Measurements from ENCODE around the gene USB1. TPM values are rescaled to one million over a fixed set of nuclear protein-coding genes. Genes with fewer than 3 reads are reported as not detected.
"Not testable (repeated sequence)": the region's sequence is repeated elsewhere in the genome, so short reads cannot be mapped to it uniquely, and the experiment has no call there.

The USB1 gene
- total and polyA plus RNA-seq, 2 experiments from 2014 or later = 79.6 to 118 TPM

GRCh38 chr16:57977418-57978069 is 23.7 kb upstream of the USB1 start:
- no peaks in the 10 kb centered on the region for H3K36me3 Mint-ChIP-seq (ENCODE audit: low read depth)

DNA sequence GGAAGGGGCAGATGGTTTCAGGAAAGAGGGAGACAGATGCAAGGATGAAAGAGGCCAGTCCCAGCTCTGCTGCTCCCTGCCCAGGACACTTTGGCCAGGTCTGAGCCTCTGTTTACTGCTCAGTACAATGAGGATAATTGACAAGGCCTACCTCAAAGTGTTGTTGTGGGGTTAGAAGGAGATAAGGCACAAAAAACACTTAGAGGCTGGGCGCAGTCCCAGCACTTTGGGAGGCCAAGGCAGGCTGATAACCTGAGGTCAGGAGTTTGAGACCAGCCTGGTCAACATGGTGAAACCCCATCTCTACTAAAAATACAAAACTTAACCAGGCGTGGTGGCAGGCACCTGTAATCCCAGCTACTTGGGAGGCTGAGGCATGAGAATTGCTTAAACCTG is 23.1 kb upstream of the USB1 start:
- H4K20me1 ChIP-seq (replicated peaks; ENCODE audit: insufficient read depth); H3K27me3 Mint-ChIP-seq (ENCODE audit: insufficient read depth, low read depth, poor library complexity); DNase-seq (ENCODE audit: low spot score); H3K36me3 ChIP-seq (ENCODE audit: insufficient read depth); H3K36me3 Mint-ChIP-seq (ENCODE audit: low read depth); H3K9me3 Mint-ChIP-seq; H3K4me2 ChIP-seq; H2AFZ ChIP-seq; H3F3A ChIP-seq (replicated peaks; ENCODE audit: low read depth); H3K4me1 Mint-ChIP-seq; H3K27ac ChIP-seq (ENCODE audit: low read depth); ATAC-seq; H3K4me1 ChIP-seq (ENCODE audit: insufficient read depth); H3K4me3 ChIP-seq; H3K79me2 ChIP-seq (replicated peaks; ENCODE audit: insufficient read depth); H3K27me3 ChIP-seq (ENCODE audit: insufficient read depth); H3K9me2 ChIP-seq (ENCODE audit: insufficient read depth); H3K27ac Mint-ChIP-seq; H3K4me3 Mint-ChIP-seq: not testable (repeated sequence)

More at GRCh38 chr16:57977418-57978069, 23.7 kb upstream of the USB1 start:
- Histone ChIP-seq H3K79me2 (replicated peaks; ENCODE audit: insufficient read depth) (no peaks in the 10 kb centered on the region), H3K27me3 (ENCODE audit: insufficient read depth) (no peaks in the 10 kb centered on the region), H4K20me1 (replicated peaks; ENCODE audit: insufficient read depth) (no peaks in the 10 kb centered on the region), H3F3A (replicated peaks; ENCODE audit: low read depth) (no peaks in the 10 kb centered on the region), H3K9me2 (ENCODE audit: insufficient read depth) (no peaks in the 10 kb centered on the region), H3K36me3 (ENCODE audit: insufficient read depth) (no peaks in the 10 kb centered on the region), H3K27ac (ENCODE audit: low read depth) (no peak overlapping the region), H3K4me1 (ENCODE audit: insufficient read depth) (no peaks in the 10 kb centered on the region), H3K4me3 (no peak overlapping the region), H3K4me2 (no peak overlapping the region), H2AFZ (no peak overlapping the region)
- Mint-ChIP-seq H3K27me3 (ENCODE audit: insufficient read depth, low read depth, poor library complexity) (peaks cover 3% of the 10 kb centered on the region), H3K4me1 (peaks cover 4% of the 10 kb centered on the region; the same call in 1 of the 3 replicates), H3K27ac (no peak overlapping the region), H3K4me3 (no peak overlapping the region), H3K9me3 (no peaks in the 10 kb centered on the region)
- ATAC-seq (peak; percentile 86), DNase-seq (ENCODE audit: low spot score) (peak; percentile 54)
- TF ChIP-seq EZH2 (IDR thresholded peaks at IDR 0.05; ENCODE audit: low read depth, unreplicated experiment) (no peak), CTCF (conservative IDR thresholded peaks at IDR 0.05; ENCODE audit: low read depth in 2 of 2) (peak; percentile 14 to 80; a peak in 3 of 4 replicates), ZNF331 (CRISPR knock-in tag; IDR thresholded peaks at IDR 0.05; ENCODE audit: low read depth) (no peak), STAT1 (IDR thresholded peaks at IDR 0.05; ENCODE audit: unreplicated experiment) (no peak), EZH2phosphoT487 (IDR thresholded peaks at IDR 0.05; ENCODE audit: unreplicated experiment) (no peak), NANOG (IDR thresholded peaks at IDR 0.05; ENCODE audit: borderline replicate concordance) (no peak)

- Histone ChIP-seq H3K9me2 (ENCODE audit: insufficient read depth) (no peaks in the 10 kb centered on the region), H3K27me3 (ENCODE audit: insufficient read depth) (peaks cover 9% of the 10 kb centered on the region), H3K4me1 (ENCODE audit: insufficient read depth) (no peaks in the 10 kb centered on the region), H3K36me3 (ENCODE audit: insufficient read depth) (no peaks in the 10 kb centered on the region), H3K27ac (ENCODE audit: low read depth) (no peak overlapping the region), H3K4me2 (no peak overlapping the region), H4K20me1 (replicated peaks; ENCODE audit: insufficient read depth) (no peaks in the 10 kb centered on the region), H2AFZ (no peak overlapping the region), H3K79me2 (replicated peaks; ENCODE audit: insufficient read depth) (no peaks in the 10 kb centered on the region), H3F3A (replicated peaks; ENCODE audit: low read depth) (no peaks in the 10 kb centered on the region), H3K4me3 (no peak overlapping the region)
- peaks cover 4% of the 10 kb centered on the region; the same call in 1 of the 3 replicates for H3K4me1 Mint-ChIP-seq
- no peaks in the 10 kb centered on the region for H3K36me3 Mint-ChIP-seq (ENCODE audit: low read depth)
- no peak overlapping the region for H3K4me3 Mint-ChIP-seq
- no peak for DNase-seq (ENCODE audit: low spot score)
- no peaks in the 10 kb centered on the region for H3K9me3 Mint-ChIP-seq
- H3K27ac Mint-ChIP-seq = no peak overlapping the region
- no peak for ATAC-seq
- H3K27me3 Mint-ChIP-seq (ENCODE audit: insufficient read depth, low read depth, poor library complexity) = peaks cover 10% of the 10 kb centered on the region
- TF ChIP-seq ZNF462 (CRISPR knock-in tag; IDR thresholded peaks at IDR 0.05) = no peak
- TF ChIP-seq POLR2AphosphoS5 (IDR thresholded peaks at IDR 0.05; ENCODE audit: low read depth) = no peak
- TF ChIP-seq NANOG (IDR thresholded peaks at IDR 0.05; ENCODE audit: borderline replicate concordance) = no peak
- TF ChIP-seq EZH2phosphoT487 (IDR thresholded peaks at IDR 0.05; ENCODE audit: unreplicated experiment) = no peak
- no peak for TF ChIP-seq EZH2 (IDR thresholded peaks at IDR 0.05; ENCODE audit: low read depth, unreplicated experiment)
Observed at GRCh38 chr16:57979006-57979585, 22.1 kb upstream of the USB1 start.

Data from GM23338 (cell line).